Activated naive CD4-positive, alpha-beta T cell treated with anti-CD3 and anti-CD28 coated beads, Interleukin-2, amount 50 U/mL, for 24 hours (primary cell): Measurements from ENCODE around the gene CHURC1.

Experiments
- H3K27ac Mint-ChIP-seq: one replicate; pipeline ENCODE4 v1.8.0; 2021; ENCODE audit warnings: mild to moderate bottlenecking, mixed read lengths
- H3K27me3 Mint-ChIP-seq: one replicate; pipeline ENCODE4 v1.8.0; 2021; ENCODE audit warnings: mixed read lengths
- H3K36me3 Mint-ChIP-seq: one replicate; pipeline ENCODE4 v1.8.0; 2021; ENCODE audit warnings: mixed read lengths
- H3K4me1 Mint-ChIP-seq: one replicate; pipeline ENCODE4 v1.8.0; 2021; ENCODE audit warnings: mixed read lengths
- H3K4me3 Mint-ChIP-seq: one replicate; pipeline ENCODE4 v1.8.0; 2021; ENCODE audit warnings: mild to moderate bottlenecking, mixed read lengths
- H3K9me3 Mint-ChIP-seq: one replicate; pipeline ENCODE4 v1.8.0; 2021; ENCODE audit warnings: mixed read lengths

The CHURC1 gene

DNA sequence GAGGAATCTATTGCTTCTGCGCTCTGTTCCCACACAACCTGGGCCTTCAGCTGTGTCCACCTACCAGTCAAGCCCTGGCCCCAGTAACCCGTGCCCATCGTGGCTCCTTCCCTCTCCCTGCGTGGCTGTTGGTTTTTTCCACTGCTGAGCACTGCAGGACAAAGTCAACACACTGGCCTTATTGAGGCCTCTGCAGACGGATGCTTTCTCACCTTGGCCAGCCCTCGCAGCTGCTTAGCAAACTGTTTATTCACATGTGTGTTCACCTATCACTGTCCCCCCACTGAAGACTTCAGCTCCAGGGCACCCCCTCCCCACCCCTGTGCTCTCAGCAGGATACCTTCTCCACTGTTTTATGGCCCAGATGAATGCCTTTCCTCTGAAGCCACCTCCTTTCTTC, 41.0 kb downstream of the CHURC1 start:
- Mint-ChIP-seq H3K36me3 (no peaks in the 10 kb centered on the region), H3K27me3 (no peaks in the 10 kb centered on the region), H3K4me1 (peaks cover 16% of the 10 kb centered on the region), H3K4me3 (no peak overlapping the region), H3K27ac (no peak overlapping the region), H3K9me3 (no peaks in the 10 kb centered on the region)

DNA sequence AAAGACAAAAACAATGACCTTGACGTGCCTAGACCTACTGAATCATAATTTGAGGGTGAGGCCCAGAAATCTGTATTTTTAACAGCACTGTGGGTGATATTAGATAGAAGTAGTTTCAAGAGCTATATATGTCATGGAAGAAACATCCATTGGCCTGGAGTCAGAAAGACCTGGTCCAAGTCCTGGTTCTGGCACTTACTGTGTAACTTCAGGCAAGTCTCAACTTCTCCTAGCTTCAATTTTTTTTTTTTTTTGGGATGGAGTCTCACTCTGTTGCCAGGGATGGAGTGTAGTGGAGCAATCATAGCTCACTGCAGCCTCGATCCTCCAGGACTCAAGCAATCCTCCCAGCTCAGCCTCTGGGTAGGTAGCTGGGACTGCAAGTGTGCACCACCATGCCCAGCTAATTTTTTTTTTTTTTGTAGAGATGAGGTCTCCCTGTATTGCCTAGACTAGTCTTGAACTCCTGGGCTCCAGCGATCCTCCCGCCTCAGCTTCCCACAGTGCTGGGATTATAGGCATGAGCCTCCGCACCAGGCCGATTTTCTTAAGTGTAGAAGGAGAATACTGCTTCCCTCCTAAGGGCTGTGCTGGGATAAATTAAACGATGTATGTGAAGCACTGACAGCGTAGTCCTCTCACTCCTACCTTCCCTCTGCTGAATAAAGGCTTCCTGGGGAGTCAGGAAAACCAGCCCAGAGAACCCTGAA, 42.6 kb downstream of the CHURC1 start:
- no peaks in the 10 kb centered on the region for H3K36me3 Mint-ChIP-seq
- peaks cover 19% of the 10 kb centered on the region for H3K4me1 Mint-ChIP-seq
- no peaks in the 10 kb centered on the region for H3K27me3 Mint-ChIP-seq
- no peak overlapping the region for H3K4me3 Mint-ChIP-seq
- no peak overlapping the region for H3K27ac Mint-ChIP-seq
- H3K9me3 Mint-ChIP-seq: no peaks in the 10 kb centered on the region

- no peak overlapping the region for H3K4me3 Mint-ChIP-seq
- H3K27ac Mint-ChIP-seq: no peak overlapping the region
Observed at GRCh38 chr14:64958201-64958600, 43.9 kb downstream of the CHURC1 start.

DNA sequence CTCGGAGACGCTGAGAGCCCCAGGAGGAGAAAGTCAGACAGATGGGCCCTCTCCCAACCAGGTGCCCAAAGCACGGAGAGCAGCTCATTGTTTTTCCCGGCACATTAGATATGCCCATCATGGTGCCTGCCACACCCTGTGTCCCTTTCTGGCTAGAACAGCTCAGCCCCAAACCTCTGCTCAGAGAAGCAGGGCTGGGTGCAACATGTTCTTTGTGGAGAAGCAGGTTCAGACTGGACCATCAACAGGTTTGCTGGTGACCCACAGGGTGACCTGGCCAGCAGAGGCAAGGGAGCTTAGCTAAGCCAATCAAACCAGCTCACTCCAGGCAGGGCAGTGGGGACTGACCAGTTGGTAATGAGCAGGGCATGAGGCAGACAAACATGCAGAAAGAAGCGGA, 44.5 kb downstream of the CHURC1 start:
- H3K27ac Mint-ChIP-seq: no peak overlapping the region
- peaks cover under 1% of the 10 kb centered on the region for H3K36me3 Mint-ChIP-seq
- H3K4me1 Mint-ChIP-seq: peaks cover 7% of the 10 kb centered on the region
- no peaks in the 10 kb centered on the region for H3K27me3 Mint-ChIP-seq
- H3K9me3 Mint-ChIP-seq: no peaks in the 10 kb centered on the region
- H3K4me3 Mint-ChIP-seq: no peak overlapping the region

More at GRCh38 chr14:64958201-64958600, 43.9 kb downstream of the CHURC1 start:
- Mint-ChIP-seq H3K4me1 (peaks cover 8% of the 10 kb centered on the region), H3K36me3 (no peaks in the 10 kb centered on the region), H3K27me3 (no peaks in the 10 kb centered on the region), H3K9me3 (no peaks in the 10 kb centered on the region)

- Mint-ChIP-seq H3K4me1 (peaks cover 10% of the 10 kb centered on the region), H3K4me3 (no peak overlapping the region), H3K27ac (peak overlapping the region; percentile 84), H3K27me3 (no peaks in the 10 kb centered on the region), H3K9me3 (no peaks in the 10 kb centered on the region), H3K36me3 (peaks cover 3% of the 10 kb centered on the region)
Observed at GRCh38 chr14:64960762-64961276, 46.6 kb downstream of the CHURC1 start.

DNA sequence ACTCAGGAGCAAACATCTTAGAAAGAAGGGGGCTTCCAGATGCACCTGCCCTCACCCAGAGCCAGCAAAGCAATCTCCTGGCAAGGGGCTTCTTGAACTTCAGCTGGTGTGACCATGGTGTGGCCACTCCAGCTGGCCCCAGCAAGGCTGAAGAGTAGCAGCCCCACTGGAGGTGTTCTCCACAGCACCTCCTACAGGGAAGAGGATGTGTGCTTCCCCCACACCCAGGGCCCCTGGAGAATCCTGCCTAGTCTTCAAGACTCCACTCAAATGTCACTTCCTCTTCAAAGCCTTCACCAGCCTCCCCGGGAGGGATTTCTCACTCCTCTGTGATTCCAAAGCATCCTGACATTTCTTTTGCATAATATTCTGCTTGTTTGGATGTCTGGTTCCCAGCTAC, 49.4 kb downstream of the CHURC1 start:
- Mint-ChIP-seq H3K36me3 (peaks cover 3% of the 10 kb centered on the region), H3K4me3 (no peak overlapping the region), H3K27ac (no peak overlapping the region), H3K9me3 (no peaks in the 10 kb centered on the region), H3K27me3 (no peaks in the 10 kb centered on the region), H3K4me1 (peaks cover 19% of the 10 kb centered on the region)

DNA sequence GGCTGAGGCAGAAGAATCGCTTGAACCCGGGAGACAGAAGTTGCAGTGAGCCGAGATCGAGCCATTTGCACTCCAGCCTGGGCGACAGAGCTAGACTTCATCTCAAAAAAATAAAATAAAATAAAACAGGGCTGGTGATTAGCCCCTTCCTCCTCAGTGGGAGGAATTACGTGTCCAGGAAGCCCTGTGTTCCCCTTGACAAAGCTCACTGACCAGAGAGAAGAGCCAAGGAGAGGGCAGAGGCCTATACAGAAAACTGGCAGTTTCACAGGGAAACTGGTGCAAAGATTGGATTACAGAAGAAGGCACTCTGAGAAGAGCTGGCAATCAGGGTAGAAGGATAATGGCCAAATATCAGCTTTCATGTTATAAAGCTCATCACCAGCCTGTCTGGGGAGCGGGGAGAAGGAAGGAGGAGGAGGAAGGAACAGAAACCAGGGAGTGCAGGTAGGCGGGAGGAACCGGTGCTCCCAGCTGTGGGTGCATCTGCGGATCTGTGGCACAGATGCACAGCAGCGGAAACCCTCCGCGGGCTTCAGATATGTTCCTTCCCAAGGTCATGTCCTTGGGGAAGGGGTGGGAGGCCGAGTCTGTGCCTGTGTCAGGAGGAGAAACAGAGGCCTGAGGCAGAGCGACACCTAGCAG, 51.2 kb downstream of the CHURC1 start:
- H3K4me1 Mint-ChIP-seq: peaks cover 14% of the 10 kb centered on the region
- no peaks in the 10 kb centered on the region for H3K27me3 Mint-ChIP-seq
- no peak overlapping the region for H3K27ac Mint-ChIP-seq

GRCh38 chr14:64966976-64967375, 52.7 kb downstream of the CHURC1 start:
- Mint-ChIP-seq H3K4me1 (peaks cover 21% of the 10 kb centered on the region), H3K36me3 (peaks cover 3% of the 10 kb centered on the region), H3K4me3 (no peak overlapping the region), H3K27me3 (no peaks in the 10 kb centered on the region), H3K27ac (no peak overlapping the region), H3K9me3 (no peaks in the 10 kb centered on the region)

More for the DNA sequence above, 51.2 kb downstream of the CHURC1 start:
- Mint-ChIP-seq H3K4me3 (no peak overlapping the region), H3K9me3 (no peaks in the 10 kb centered on the region), H3K36me3 (peaks cover 3% of the 10 kb centered on the region)

DNA sequence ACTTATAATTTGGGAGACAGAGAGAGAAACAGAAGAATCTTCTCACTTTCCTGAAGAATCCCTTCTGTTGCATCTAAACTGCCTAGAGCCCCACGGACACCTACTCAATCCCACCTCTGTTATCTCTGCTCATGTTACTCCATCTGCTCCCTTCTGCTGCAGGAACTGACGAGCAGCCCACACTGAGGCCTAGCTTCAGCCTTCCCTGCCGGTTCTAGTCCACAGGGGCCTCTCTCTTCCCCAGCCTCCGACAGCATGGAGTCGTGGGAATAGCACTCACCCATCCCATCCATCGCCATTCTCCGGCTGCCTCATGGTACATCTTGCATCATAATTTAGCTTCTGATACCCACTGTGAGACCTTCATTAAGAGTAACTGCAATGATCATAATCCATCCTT, 53.9 kb downstream of the CHURC1 start:
- H3K27me3 Mint-ChIP-seq: no peaks in the 10 kb centered on the region
- H3K36me3 Mint-ChIP-seq: peaks cover 3% of the 10 kb centered on the region
- H3K27ac Mint-ChIP-seq: no peak overlapping the region
- H3K4me3 Mint-ChIP-seq: no peak overlapping the region
- H3K4me1 Mint-ChIP-seq: peaks cover 21% of the 10 kb centered on the region
- no peaks in the 10 kb centered on the region for H3K9me3 Mint-ChIP-seq

- H3K4me3 Mint-ChIP-seq: no peak overlapping the region
Observed at GRCh38 chr14:64968651-64969050, 54.4 kb downstream of the CHURC1 start.

GRCh38 chr14:64970041-64970440, 55.8 kb downstream of the CHURC1 start:
- Mint-ChIP-seq H3K4me1 (peaks cover 18% of the 10 kb centered on the region), H3K4me3 (no peak overlapping the region), H3K27me3 (no peaks in the 10 kb centered on the region), H3K36me3 (no peaks in the 10 kb centered on the region), H3K27ac (no peak overlapping the region), H3K9me3 (no peaks in the 10 kb centered on the region)

More at GRCh38 chr14:64968651-64969050, 54.4 kb downstream of the CHURC1 start:
- Mint-ChIP-seq H3K36me3 (peaks cover 3% of the 10 kb centered on the region), H3K9me3 (no peaks in the 10 kb centered on the region), H3K4me1 (peaks cover 21% of the 10 kb centered on the region), H3K27me3 (no peaks in the 10 kb centered on the region), H3K27ac (no peak overlapping the region)

- Mint-ChIP-seq H3K27me3 (no peaks in the 10 kb centered on the region), H3K4me1 (peaks cover 18% of the 10 kb centered on the region), H3K9me3 (no peaks in the 10 kb centered on the region), H3K27ac (peak overlapping the region; percentile 41), H3K36me3 (no peaks in the 10 kb centered on the region), H3K4me3 (peak overlapping the region; percentile 62)
Observed at GRCh38 chr14:64970776-64971477, 56.7 kb downstream of the CHURC1 start.

DNA sequence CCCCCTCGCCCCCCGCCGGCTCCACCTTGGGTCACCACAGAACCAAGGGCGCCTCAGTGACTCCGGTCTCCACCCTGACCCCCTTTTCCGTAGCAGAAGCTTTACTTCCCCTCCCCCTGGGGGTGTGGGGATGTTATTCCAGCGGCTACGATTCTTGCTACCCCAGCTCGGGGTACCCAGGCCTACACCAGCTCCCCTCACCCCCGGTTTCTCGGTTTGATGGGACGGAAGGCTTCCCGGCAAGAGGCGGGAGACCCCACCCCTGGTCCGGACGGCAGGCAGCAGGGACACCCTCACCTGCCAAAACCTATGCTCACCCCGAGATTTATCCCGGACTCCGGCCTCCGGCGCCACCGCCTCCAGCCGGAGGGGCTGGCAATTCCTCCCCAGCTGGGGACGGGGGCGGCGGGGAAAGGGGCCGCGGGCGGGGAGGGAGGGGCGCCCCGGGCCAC, 57.3 kb downstream of the CHURC1 start:
- peak overlapping the region; percentile 63 for H3K4me3 Mint-ChIP-seq
- H3K9me3 Mint-ChIP-seq: no peaks in the 10 kb centered on the region
- H3K27me3 Mint-ChIP-seq: no peaks in the 10 kb centered on the region
- H3K36me3 Mint-ChIP-seq: no peaks in the 10 kb centered on the region
- H3K27ac Mint-ChIP-seq: peak overlapping the region; percentile 41
- H3K4me1 Mint-ChIP-seq: peaks cover 18% of the 10 kb centered on the region

DNA sequence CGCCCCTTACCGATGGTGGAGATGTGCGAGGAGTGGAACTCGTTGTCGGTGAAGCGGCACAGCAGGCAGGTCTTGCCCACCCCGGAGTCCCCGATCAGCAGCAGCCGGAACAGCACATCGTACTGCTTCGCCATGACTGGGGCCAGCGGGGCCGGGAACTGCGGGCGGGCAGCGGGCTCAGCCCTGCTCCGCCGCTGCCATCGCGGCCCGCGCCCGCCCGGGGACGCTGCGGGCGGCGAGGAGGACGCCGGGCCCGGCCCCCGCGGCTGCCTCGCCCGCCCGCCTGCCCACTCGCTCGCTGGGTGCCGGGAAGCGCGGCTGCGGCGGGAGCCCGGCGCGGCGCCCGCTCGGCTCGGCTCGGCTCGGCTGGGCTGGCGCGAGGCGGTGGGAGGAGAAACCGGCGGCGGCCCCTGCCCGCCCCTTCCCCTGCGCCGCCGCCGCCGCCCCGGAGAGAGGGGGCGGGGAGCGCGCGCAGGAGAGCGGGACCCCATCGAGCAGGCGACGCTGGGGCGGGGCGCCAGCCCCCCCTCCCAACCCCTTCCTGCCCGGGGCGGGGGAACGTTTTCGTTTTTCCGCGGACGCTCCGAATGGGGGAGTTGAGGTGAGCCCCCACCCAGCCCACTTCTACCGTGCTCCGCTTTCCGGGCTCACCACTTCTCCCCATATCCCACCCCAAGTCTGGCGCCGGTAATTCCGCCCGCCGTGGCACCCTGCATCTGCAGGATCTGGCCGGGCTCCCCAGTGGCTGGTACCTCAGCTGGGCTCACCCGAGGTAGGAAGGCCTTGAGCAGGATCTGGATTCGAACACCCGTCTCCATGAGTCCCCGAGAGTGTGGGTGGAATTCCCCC, 57.9 kb downstream of the CHURC1 start, which contains the start of gene RAB15:
Gene RAB15, minus strand, starts transcription at position 394 of the 849 bp plus-strand sequence. Its CDS starts 260 bp downstream, at position 134.
- H3K27ac Mint-ChIP-seq: peak within 1 kb of the TSS; percentile 59

DNA sequence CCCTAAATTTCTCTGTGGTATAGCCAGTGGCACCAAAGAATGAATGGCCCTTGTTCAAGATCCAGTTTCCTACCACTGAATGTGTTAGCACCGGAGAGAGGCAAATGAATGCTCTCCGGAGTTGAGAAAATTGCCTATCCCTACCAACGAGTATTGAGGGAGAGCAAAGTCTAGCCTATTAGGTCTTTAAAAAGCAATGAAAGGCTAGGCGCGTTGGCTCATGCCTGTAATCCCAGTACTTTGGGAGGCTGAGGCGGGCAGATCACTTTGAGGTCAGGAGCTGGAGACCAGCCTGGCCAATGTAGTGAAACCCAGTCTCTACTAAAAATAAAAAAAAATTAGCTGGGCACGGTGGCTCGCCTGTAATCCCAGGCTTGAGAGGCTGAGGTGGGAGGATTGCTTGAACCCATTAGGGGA, 58.8 kb downstream of the CHURC1 start:
- Mint-ChIP-seq H3K4me3 (peak overlapping the region; percentile 84), H3K4me1 (peaks cover 14% of the 10 kb centered on the region), H3K27ac (no peak overlapping the region), H3K36me3 (no peaks in the 10 kb centered on the region), H3K9me3 (no peaks in the 10 kb centered on the region), H3K27me3 (no peaks in the 10 kb centered on the region)

More for the DNA sequence above, 57.9 kb downstream of the CHURC1 start, which contains the start of gene RAB15:
- H3K36me3 Mint-ChIP-seq: no peaks in the 10 kb centered on the region
- no peaks in the 10 kb centered on the region for H3K27me3 Mint-ChIP-seq
- peak within 1 kb of the TSS; percentile 84 for H3K4me3 Mint-ChIP-seq
- no peaks in the 10 kb centered on the region for H3K9me3 Mint-ChIP-seq
- H3K4me1 Mint-ChIP-seq: peaks cover 18% of the 10 kb centered on the region
